T-helper 9 cell (primary cell): ENCODE results near the gene PPM1M.

Experiments used
- DNase-seq: peaks from one replicate; pipeline ENCODE4 v3.0.0-alpha.2; 2020

Gene PPM1M

DNA sequence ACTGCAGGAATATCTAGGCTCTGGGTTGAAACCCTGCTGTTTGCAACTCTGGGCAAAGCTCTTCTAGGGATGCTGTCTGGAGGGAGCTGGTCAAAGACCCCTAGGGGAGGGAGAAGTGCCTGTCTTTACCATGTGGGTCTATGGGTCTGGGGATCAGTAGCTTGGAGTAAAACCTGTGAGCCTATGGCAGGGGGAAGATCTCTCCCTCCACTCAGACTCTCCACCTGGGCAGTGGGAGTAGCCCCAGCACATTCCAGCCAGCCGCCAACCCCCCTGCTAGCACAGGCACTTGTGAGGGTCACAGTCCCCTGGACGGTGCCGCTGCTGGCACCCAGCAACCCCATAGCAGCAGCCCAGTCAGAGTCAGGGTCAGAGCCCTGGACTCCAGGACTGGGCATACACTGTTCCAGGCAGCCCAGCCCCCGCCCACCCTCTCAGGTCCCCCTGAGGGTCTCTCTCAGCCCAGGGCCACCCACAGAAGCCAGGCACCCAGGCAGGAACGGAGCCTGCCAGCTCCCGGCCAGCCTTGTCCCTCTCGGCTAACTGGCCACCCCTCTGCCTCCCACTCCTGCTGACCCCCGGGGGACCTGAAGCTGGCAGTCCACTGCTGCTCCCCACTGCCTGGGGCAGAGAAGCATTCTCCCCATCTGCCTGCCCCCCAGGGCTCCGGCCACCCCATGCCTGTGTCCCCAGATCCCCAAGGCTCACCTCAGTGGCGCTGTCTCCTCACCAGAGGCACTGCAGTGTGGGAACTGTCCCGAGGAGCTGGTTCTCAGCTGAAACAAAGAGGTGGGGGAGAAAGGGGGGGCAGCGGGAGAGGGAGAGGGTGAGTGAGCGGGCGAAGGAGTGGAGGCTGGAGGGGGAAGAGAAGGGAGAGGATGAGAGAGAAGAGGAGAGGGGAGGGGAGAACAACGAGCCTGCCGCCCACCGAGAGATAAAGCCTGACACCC is 52.9 kb downstream of the PPM1M start:
- no peak for DNase-seq

DNA sequence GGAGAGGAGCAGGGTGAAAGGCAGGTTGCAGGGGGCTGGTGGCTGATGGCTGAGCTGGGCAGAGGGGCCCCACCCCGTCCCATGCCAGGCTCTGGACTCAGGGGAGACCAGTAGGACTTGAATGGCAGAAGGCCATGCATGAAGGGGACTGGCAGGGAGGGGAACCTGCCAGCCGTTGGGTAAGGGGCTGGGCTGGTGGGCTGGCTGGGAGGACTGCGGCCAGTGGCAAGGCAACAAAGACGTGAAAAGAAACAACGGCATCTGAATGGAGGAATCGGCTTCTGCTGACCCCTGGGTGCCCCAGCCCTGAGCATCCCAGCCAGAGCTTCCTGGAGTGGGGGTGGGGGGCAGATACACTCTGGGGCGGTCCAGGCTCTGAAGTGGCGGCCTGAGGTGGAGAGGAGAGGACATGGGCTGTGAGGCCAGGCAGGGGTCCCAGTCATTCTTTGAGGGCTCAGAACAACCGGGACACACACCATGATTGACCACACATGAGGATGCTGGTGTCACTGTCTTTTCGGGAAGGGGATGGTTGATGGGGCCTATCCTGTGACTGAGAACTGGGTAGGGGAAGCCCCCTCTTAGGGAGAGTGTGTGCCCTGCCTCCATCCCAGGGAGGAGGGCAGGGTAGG is 53.8 kb downstream of the PPM1M start:
- no peak for DNase-seq
